DOHH2 (cell line): Measurements from ENCODE around the gene TJP2.

Experiments used
- EZH2phosphoT487 ChIP-seq: fragments of 200-600 bp; sonication (generic); IDR thresholded peaks from 2 replicates; pipeline ENCODE4 v1.6.1; 2017; ENCODE audit warnings: borderline replicate concordance, mild to moderate bottlenecking, antibody characterized with exemption, low read length, moderate library complexity, mixed read lengths
- TF ChIP-seq, protein P1 (sequence below): fragments of 200-600 bp; sonication (generic); IDR thresholded peaks from one replicate; pipeline ENCODE4 v1.5.1; 2014; ENCODE audit warnings: antibody characterized with exemption, mild to moderate bottlenecking, low read depth, low read length; ENCODE audit not compliant: poor library complexity, severe bottlenecking

DNA sequence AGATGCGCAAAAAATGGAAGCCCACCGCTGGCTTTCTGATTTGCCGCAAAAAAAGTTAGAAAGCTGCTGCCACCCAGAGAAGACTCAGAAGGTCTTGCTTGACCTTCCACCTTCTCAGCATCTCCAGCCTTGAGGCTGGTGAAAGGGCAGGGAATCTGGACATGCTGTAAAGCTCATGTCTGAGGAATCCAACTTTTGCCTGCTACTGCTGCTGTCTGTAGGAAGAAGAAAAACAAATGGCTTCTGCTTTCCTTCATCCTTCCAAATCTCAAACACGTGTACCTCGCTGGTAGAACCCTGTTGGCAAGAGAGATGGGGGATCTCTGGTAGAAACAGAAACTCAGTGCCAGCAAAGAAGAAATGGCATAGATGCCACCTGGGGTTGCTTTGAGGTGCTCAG is 10.2 kb downstream of the TJP2 start:
- TF ChIP-seq, protein P1, sequence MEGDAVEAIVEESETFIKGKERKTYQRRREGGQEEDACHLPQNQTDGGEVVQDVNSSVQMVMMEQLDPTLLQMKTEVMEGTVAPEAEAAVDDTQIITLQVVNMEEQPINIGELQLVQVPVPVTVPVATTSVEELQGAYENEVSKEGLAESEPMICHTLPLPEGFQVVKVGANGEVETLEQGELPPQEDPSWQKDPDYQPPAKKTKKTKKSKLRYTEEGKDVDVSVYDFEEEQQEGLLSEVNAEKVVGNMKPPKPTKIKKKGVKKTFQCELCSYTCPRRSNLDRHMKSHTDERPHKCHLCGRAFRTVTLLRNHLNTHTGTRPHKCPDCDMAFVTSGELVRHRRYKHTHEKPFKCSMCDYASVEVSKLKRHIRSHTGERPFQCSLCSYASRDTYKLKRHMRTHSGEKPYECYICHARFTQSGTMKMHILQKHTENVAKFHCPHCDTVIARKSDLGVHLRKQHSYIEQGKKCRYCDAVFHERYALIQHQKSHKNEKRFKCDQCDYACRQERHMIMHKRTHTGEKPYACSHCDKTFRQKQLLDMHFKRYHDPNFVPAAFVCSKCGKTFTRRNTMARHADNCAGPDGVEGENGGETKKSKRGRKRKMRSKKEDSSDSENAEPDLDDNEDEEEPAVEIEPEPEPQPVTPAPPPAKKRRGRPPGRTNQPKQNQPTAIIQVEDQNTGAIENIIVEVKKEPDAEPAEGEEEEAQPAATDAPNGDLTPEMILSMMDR = no peak
- no peak for TF ChIP-seq EZH2phosphoT487
